A673 (cell line): ENCODE measurements around the gene NR6A1. TPM values are rescaled to one million over a fixed set of nuclear protein-coding genes. Genes with fewer than 3 reads are reported as not detected.

ENCODE experiments used
- BruUV-seq: library from RNA; stranded (reverse); fragments of 400-500 nt; replicated peaks from 2 replicates; lab custom pipeline; 2021; lab: Mats Ljungman, UMichigan
- CTCF ChIA-PET: fragments of 300-600 bp; sonication (Branson Sonifier 250); formaldehyde crosslinking; loops from one replicate; lab custom pipeline; 2022; ENCODE audit warnings: antibody characterized with exemption; lab: Charles Lee
- POLR2A ChIA-PET: fragments of 300-600 bp; sonication (Branson Sonifier 250); formaldehyde crosslinking; loops from one replicate; lab custom pipeline; 2022; ENCODE audit warnings: antibody characterized with exemption; ENCODE audit not compliant: low non-redundant PET; lab: Charles Lee
- DNase-seq: peaks from one replicate; pipeline ENCODE4 v3.0.0-alpha.2; 2015; ENCODE audit warnings: low spot score
- H3K27ac ChIP-seq: fragments of 200-600 bp; sonication (generic); 2 replicates; pipeline ENCODE4 v1.5.1; 2016; ENCODE audit warnings: mixed run types, low read depth, mild to moderate bottlenecking, mixed read lengths, antibody characterized with exemption, low read length; ENCODE audit not compliant: poor library complexity, severe bottlenecking
- H3K27me3 ChIP-seq: fragments of 200-600 bp; sonication (generic); replicated peaks from 2 replicates; pipeline ENCODE4 v1.6.1; 2017; ENCODE audit warnings: mixed run types, low read depth, mild to moderate bottlenecking, mixed read lengths, antibody characterized with exemption, low read length; ENCODE audit not compliant: insufficient read depth, poor library complexity
- H3K36me3 ChIP-seq: fragments of 200-600 bp; sonication (generic); 2 replicates; pipeline ENCODE4 v1.6.1; 2016; ENCODE audit warnings: mixed run types, mild to moderate bottlenecking, mixed read lengths, antibody characterized with exemption, low read length; ENCODE audit not compliant: insufficient read depth, poor library complexity, severe bottlenecking
- H3K4me1 ChIP-seq: fragments of 200-600 bp; sonication (generic); 2 replicates; pipeline ENCODE4 v1.6.1; 2017; ENCODE audit warnings: mixed run types, mild to moderate bottlenecking, mixed read lengths, antibody characterized with exemption, low read length; ENCODE audit not compliant: insufficient read depth, poor library complexity, severe bottlenecking
- H3K4me3 ChIP-seq: fragments of 200-600 bp; sonication (generic); 2 replicates; pipeline ENCODE4 v1.5.1; 2016; ENCODE audit warnings: low read depth, mixed run types, mild to moderate bottlenecking, mixed read lengths, low read length; ENCODE audit not compliant: poor library complexity, severe bottlenecking
- H3K9me3 ChIP-seq: fragments of 200-600 bp; sonication (generic); 2 replicates; pipeline ENCODE4 v1.6.1; 2016; ENCODE audit warnings: mixed run types, low read depth, mild to moderate bottlenecking, mixed read lengths, antibody characterized with exemption, low read length; ENCODE audit not compliant: poor library complexity, severe bottlenecking
- EZH2 ChIP-seq: fragments of 200-600 bp; sonication (generic); IDR thresholded peaks from 2 replicates; pipeline ENCODE4 v1.6.1; 2017; ENCODE audit warnings: borderline replicate concordance, low read depth, mild to moderate bottlenecking, mixed read lengths, antibody characterized with exemption, low read length; ENCODE audit not compliant: poor library complexity, severe bottlenecking
- intact Hi-C: fragments of 100-400 bp; cut with micrococcal nuclease; formaldehyde crosslinking; loops from one replicate; pipeline ENCODE4 v1.10.0; 2022; ENCODE audit not compliant: unreplicated experiment
- total RNA-seq: library from RNA; stranded (reverse); gene quantifications from 2 replicates; pipeline ENCODE4 v1.2.3, GENCODE V29; 2021
- TF ChIP-seq, protein P1 (sequence below): fragments of 300-800, 200-600 bp; sonication (generic); conservative IDR thresholded peaks from 2 replicates; pipeline ENCODE4 v1.5.1; 2017; ENCODE audit warnings: low read depth, mild to moderate bottlenecking, antibody characterized with exemption, low read length, moderate library complexity, mixed read lengths

Gene NR6A1
- total RNA-seq, 1 experiment from 2014 or later: 5.3 TPM

DNA sequence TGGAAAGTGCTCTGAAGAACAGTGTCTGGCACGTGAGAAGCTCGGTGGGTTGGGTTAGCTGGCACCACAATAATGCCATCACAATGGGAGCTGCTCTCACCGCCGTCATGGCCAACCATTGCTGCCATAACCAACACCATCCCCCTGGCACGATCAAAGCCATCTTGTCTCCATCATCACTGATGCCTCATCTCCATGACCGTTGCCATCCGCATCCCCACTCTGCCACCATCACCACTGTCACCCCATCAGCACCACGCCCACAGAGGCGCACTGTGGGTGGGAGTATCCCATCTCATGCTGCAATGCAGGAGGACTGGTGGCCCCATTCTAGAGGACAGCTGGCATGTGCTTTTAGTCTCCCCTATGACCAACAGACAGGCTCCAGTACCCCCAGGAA, 287.6 kb downstream of the NR6A1 start:
- intact Hi-C loops: no loop called here
- BruUV-seq: no TSS peak
- Histone ChIP-seq H3K27me3 (peaks cover 10% of the 10 kb centered on the region), H3K4me1 (no peaks in the 10 kb centered on the region), H3K9me3 (no peaks in the 10 kb centered on the region), H3K27ac (no peak overlapping the region), H3K4me3 (no peak overlapping the region), H3K36me3 (no peaks in the 10 kb centered on the region)
- POLR2A ChIA-PET: no interaction called here
- CTCF ChIA-PET: interaction anchor here (0.6 kb wide), 1 partner anchor 54 kb away, joined by 3 read pairs; no protein-coding TSS in a partner anchor
- TF ChIP-seq, protein P1, sequence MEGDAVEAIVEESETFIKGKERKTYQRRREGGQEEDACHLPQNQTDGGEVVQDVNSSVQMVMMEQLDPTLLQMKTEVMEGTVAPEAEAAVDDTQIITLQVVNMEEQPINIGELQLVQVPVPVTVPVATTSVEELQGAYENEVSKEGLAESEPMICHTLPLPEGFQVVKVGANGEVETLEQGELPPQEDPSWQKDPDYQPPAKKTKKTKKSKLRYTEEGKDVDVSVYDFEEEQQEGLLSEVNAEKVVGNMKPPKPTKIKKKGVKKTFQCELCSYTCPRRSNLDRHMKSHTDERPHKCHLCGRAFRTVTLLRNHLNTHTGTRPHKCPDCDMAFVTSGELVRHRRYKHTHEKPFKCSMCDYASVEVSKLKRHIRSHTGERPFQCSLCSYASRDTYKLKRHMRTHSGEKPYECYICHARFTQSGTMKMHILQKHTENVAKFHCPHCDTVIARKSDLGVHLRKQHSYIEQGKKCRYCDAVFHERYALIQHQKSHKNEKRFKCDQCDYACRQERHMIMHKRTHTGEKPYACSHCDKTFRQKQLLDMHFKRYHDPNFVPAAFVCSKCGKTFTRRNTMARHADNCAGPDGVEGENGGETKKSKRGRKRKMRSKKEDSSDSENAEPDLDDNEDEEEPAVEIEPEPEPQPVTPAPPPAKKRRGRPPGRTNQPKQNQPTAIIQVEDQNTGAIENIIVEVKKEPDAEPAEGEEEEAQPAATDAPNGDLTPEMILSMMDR: no peak
- no peak for TF ChIP-seq EZH2
- no peak for DNase-seq

DNA sequence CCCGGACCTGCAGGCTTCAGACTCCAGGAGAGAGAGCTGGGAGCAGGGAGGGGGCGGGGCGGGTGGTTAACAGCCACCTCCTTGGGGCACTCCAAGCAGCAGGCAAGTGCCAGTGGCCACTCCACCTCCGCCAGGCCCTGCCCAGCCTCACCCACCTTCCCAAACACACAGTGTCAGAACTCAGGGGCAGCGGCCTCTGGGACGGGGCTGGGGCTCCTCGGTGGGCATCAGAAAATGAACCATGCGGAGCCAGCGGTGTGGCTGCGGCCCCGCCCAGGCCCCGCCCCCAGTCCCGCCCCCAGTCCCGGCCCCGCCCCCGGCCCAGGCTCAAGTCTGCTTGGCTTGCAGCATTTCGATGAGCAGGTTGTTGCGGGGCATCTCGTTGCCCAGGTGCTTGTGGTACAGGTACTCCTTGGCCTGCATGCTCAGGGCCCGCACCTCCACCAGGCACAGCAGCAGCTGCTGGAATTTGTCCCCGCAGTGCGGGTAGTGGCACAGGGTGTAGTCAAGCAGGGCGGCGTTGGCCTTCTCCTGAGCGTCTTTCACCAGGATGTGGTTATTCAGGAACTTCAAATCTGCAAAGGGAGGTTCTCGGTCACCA, 288.6 kb downstream of the NR6A1 start:
- ChIA-PET CTCF (no interaction called here), POLR2A (no interaction called here)
- Histone ChIP-seq H3K4me3 (no peak overlapping the region), H3K4me1 (peaks cover under 1% of the 10 kb centered on the region), H3K9me3 (no peaks in the 10 kb centered on the region), H3K27ac (no peak overlapping the region), H3K36me3 (no peaks in the 10 kb centered on the region), H3K27me3 (peaks cover 10% of the 10 kb centered on the region)
- DNase-seq: peak; percentile 19
- TF ChIP-seq, protein P1: no peak
- no peak for TF ChIP-seq EZH2
- intact Hi-C loops: no loop called here
- BruUV-seq: no TSS peak

GRCh38 chr9:124481115-124481514, 290.0 kb downstream of the NR6A1 start:
- Histone ChIP-seq H3K4me3 (no peak overlapping the region), H3K4me1 (peaks cover 13% of the 10 kb centered on the region), H3K27me3 (no peaks in the 10 kb centered on the region), H3K36me3 (no peaks in the 10 kb centered on the region), H3K27ac (no peak overlapping the region), H3K9me3 (no peaks in the 10 kb centered on the region)
- ChIA-PET POLR2A (no interaction called here), CTCF (no interaction called here)
- intact Hi-C loops: no loop called here
- BruUV-seq: no TSS peak
- DNase-seq: no peak
- no peak for TF ChIP-seq EZH2
- TF ChIP-seq, protein P1: no peak
